SK-N-SH (cell line): ENCODE data around the gene MYO1D. TPM values are rescaled to one million over a fixed set of nuclear protein-coding genes. Genes with fewer than 3 reads are reported as not detected.
"Not testable (repeated sequence)": the region's sequence is repeated elsewhere in the genome, so short reads cannot be mapped to it uniquely, and the experiment has no call there.

Experiments
- CTCF ChIA-PET: fragments of 300-600, 350-600 bp; formaldehyde crosslinking; extraction: SDS; loops from one replicate; lab custom pipeline; 2021; lab: Yijun Ruan, JAX
- POLR2A ChIA-PET: fragments of 350-600 bp; sonication (Branson Sonifier 250); formaldehyde crosslinking; extraction: SDS; loops from one replicate; lab custom pipeline; 2020; ENCODE audit warnings: antibody characterized with exemption, inconsistent platforms; lab: Yijun Ruan, JAX
- DNase-seq: peaks from one replicate; pipeline ENCODE4 v3.0.0; 2012
- H2AFZ ChIP-seq: fragments of 200-600 bp; sonication (generic); 2 replicates; pipeline ENCODE4 v1.8.1; 2016; ENCODE audit warnings: antibody characterized with exemption, mild to moderate bottlenecking, low read depth
- H3F3A ChIP-seq: fragments of 200-600 bp; sonication (generic); replicated peaks from 2 replicates; pipeline ENCODE3; 2016; ENCODE audit warnings: antibody characterized with exemption, mild to moderate bottlenecking; ENCODE audit not compliant: insufficient read depth
- H3K27ac ChIP-seq, 2 experiments: fragments of 200-500 bp in 1 of 2; fragments of 200-600 bp in 1 of 2; sonication (Bioruptor generic) in 1 of 2; sonication (generic), shearing (Covaris generic) in 1 of 2; 2 replicates each; pipeline versions ENCODE4 v1.5.1 to v1.6.1; 2014 to 2016; ENCODE audit warnings: low read depth in 2 of 2, inconsistent platforms in 1 of 2, low read length in 1 of 2, mild to moderate bottlenecking in 1 of 2, mixed read lengths in 1 of 2
- H3K27me3 ChIP-seq: fragments of 200-600 bp; sonication (generic), shearing (Covaris generic); 2 replicates; pipeline ENCODE4 v1.6.1; 2016; ENCODE audit warnings: mixed run types; ENCODE audit not compliant: insufficient read depth
- H3K36me3 ChIP-seq, 2 experiments: fragments of 200-500 bp in 1 of 2; fragments of 200-600 bp in 1 of 2; sonication (Bioruptor generic) in 1 of 2; sonication (generic) in 1 of 2; replicated peaks in 1 of 2; 2 replicates each; pipeline versions ENCODE3 to v1.5.1; 2014 to 2016; ENCODE audit warnings: low read length in 1 of 2, mild to moderate bottlenecking in 1 of 2; ENCODE audit not compliant: insufficient read depth in 2 of 2, control insufficient read depth in 1 of 2
- H3K4me1 ChIP-seq, 2 experiments: fragments of 200-500 bp in 1 of 2; fragments of 200-600 bp in 1 of 2; sonication (Bioruptor generic) in 1 of 2; sonication (generic), shearing (Covaris generic) in 1 of 2; 2 replicates each; pipeline versions ENCODE4 v1.5.1 to v1.6.1; 2014 to 2016; ENCODE audit warnings: low read depth in 1 of 2, low read length in 1 of 2, mixed run types in 1 of 2; ENCODE audit not compliant: insufficient read depth in 2 of 2, control insufficient read depth in 1 of 2
- H3K4me2 ChIP-seq: fragments of 200-600 bp; sonication (generic), shearing (Covaris generic); 2 replicates; pipeline ENCODE4 v1.6.1; 2017; ENCODE audit warnings: mixed run types
- H3K4me3 ChIP-seq, 2 experiments: fragments of 200-500 bp in 1 of 2; fragments of 200-600 bp in 1 of 2; sonication (Bioruptor generic) in 1 of 2; sonication (generic), shearing (Covaris generic) in 1 of 2; 2 replicates each; pipeline versions ENCODE4 v1.5.1 to v1.8.1; 2014 to 2016; ENCODE audit warnings: low read depth in 2 of 2, inconsistent platforms in 1 of 2, low read length in 1 of 2, mild to moderate bottlenecking in 1 of 2, mixed read lengths in 1 of 2, moderate library complexity in 1 of 2
- H3K79me2 ChIP-seq: fragments of 200-600 bp; sonication (generic); 2 replicates; pipeline ENCODE4 v1.8.1; 2017; ENCODE audit warnings: mild to moderate bottlenecking; ENCODE audit not compliant: insufficient read depth
- H3K9ac ChIP-seq: fragments of 200-600 bp; sonication (generic); 2 replicates; pipeline ENCODE4 v1.6.1; 2017; ENCODE audit warnings: mixed run types
- H3K9me2 ChIP-seq: fragments of 200-600 bp; sonication (generic); 2 replicates; pipeline ENCODE4 v1.6.1; 2017; ENCODE audit warnings: mixed run types
- H3K9me3 ChIP-seq: fragments of 200-600 bp; sonication (generic); 2 replicates; pipeline ENCODE4 v1.6.1; 2017; ENCODE audit warnings: mixed run types, mild to moderate bottlenecking, moderate library complexity
- H4K20me1 ChIP-seq: fragments of 200-600 bp; sonication (generic); 2 replicates; pipeline ENCODE4 v1.6.1; 2017; ENCODE audit warnings: mild to moderate bottlenecking, mixed run types; ENCODE audit not compliant: insufficient read depth
- CHD2 ChIP-seq: fragments of 150-350 bp; IDR thresholded peaks from 2 replicates; pipeline ENCODE4 v1.6.1; 2018; ENCODE audit warnings: low read length; ENCODE audit not compliant: partially characterized antibody
- CTCF ChIP-seq: fragments of 200-600 bp; sonication (generic); IDR thresholded peaks from 2 replicates; pipeline ENCODE4 v1.6.1; 2017; ENCODE audit warnings: antibody characterized with exemption, mild to moderate bottlenecking, moderate library complexity
- FOSL2 ChIP-seq: IDR thresholded peaks from 2 replicates; pipeline ENCODE4 v1.4.0; 2012; ENCODE audit warnings: low read depth, mild to moderate bottlenecking, moderate library complexity, borderline replicate concordance
- FOXJ3 ChIP-seq: sonication (generic); formaldehyde crosslinking; IDR thresholded peaks from 2 replicates; pipeline ENCODE4 v1.5.1; 2020; ENCODE audit warnings: mild to moderate bottlenecking, missing genetic modification reagents
- GABPA ChIP-seq: IDR thresholded peaks from 2 replicates; pipeline ENCODE4 v1.4.0; 2012; ENCODE audit warnings: low read depth, mild to moderate bottlenecking
- GATA2 ChIP-seq: sonication (generic); formaldehyde crosslinking; IDR thresholded peaks from 2 replicates; pipeline ENCODE4 v1.5.0; 2020; ENCODE audit warnings: mild to moderate bottlenecking, missing genetic modification reagents
- MAX ChIP-seq: IDR thresholded peaks from 2 replicates; pipeline ENCODE4 v1.4.0; 2012; ENCODE audit warnings: low read depth
- MXI1 ChIP-seq: IDR thresholded peaks from 2 replicates; pipeline ENCODE4 v1.6.1; 2012; ENCODE audit warnings: mild to moderate bottlenecking, low read depth, low read length, improper control_type of control experiment
- PBX3 ChIP-seq: IDR thresholded peaks from 2 replicates; pipeline ENCODE4; 2012
- RAD21 ChIP-seq: IDR thresholded peaks from 2 replicates; pipeline ENCODE4 v1.6.1; 2012; ENCODE audit warnings: mild to moderate bottlenecking, low read length
- RCOR1 ChIP-seq: fragments of 150-350 bp; IDR thresholded peaks from 2 replicates; pipeline ENCODE4 v1.6.1; 2017; ENCODE audit warnings: antibody characterized with exemption, low read length
- RFX5 ChIP-seq: IDR thresholded peaks from 2 replicates; pipeline ENCODE4 v1.6.1; 2012; ENCODE audit warnings: mild to moderate bottlenecking, improper control_type of control experiment, low read length
- RXRA ChIP-seq: IDR thresholded peaks from 2 replicates; pipeline ENCODE4 v1.4.0; 2012; ENCODE audit warnings: low read depth, mild to moderate bottlenecking, borderline replicate concordance
- TCF12 ChIP-seq: IDR thresholded peaks from 2 replicates; pipeline ENCODE4 v1.4.0; 2012
- TEAD4 ChIP-seq: IDR thresholded peaks from 2 replicates; pipeline ENCODE4 v1.4.0; 2012; ENCODE audit warnings: mild to moderate bottlenecking, borderline replicate concordance; ENCODE audit not compliant: insufficient read depth
- USF1 ChIP-seq: IDR thresholded peaks from 2 replicates; pipeline ENCODE4 v1.4.0; 2012; ENCODE audit warnings: low read depth, borderline replicate concordance
- USF2 ChIP-seq: fragments of 150-350 bp; IDR thresholded peaks from 2 replicates; pipeline ENCODE4 v1.6.1; 2017; ENCODE audit warnings: antibody characterized with exemption, low read length, low read depth, borderline replicate concordance
- ZBTB33 ChIP-seq: IDR thresholded peaks from 2 replicates; pipeline ENCODE4 v1.4.0; 2012; ENCODE audit warnings: low read depth, borderline replicate concordance
- WGBS: methylation state at CpG from one replicate; pipeline ENCODE4 v1.1.6; 2017; ENCODE audit warnings: low lambda C conversion rate; 5-methylcytosine and 5-hydroxymethylcytosine counted together
- polyA plus RNA-seq, 3 experiments: library from polyadenylated mRNA; depleted of rRNA; stranded (reverse); fragments of >200 nt; gene quantifications; 2 replicates each; pipeline ENCODE4 v1.2.3, GENCODE V29; 2012

MYO1D gene
- polyA plus RNA-seq, 1 of the 3 experiments (the other 2 are of a cell fraction) = 20.4 TPM

- DNase-seq, POLR2A ChIA-PET, H3K4me2 ChIP-seq, H3K27ac ChIP-seq, H3F3A ChIP-seq, H3K4me3 ChIP-seq, H2AFZ ChIP-seq, H3K9me2 ChIP-seq, H3K9me3 ChIP-seq, H3K27me3 ChIP-seq, H3K9ac ChIP-seq: not testable (repeated sequence)
- WGBS = 98% methylated on average over 6 of the region's 6 CpGs
- CTCF ChIA-PET = interaction anchor here (4.4 kb wide), 1 partner anchor 12 kb away, joined by 30 read pairs; no protein-coding TSS in a partner anchor
- Histone ChIP-seq H3K79me2 (peaks cover 100% of the 10 kb centered on the region), H4K20me1 (peaks cover 60% of the 10 kb centered on the region), H3K4me1 (peaks cover 12 to 14% of the 10 kb centered on the region in 2 experiments; a peak in 3 of 4 replicates), H3K36me3 (peaks cover 70 to 83% of the 10 kb centered on the region in 2 experiments)
These were observed 426.5 kb downstream of the MYO1D start for GRCh38 chr17:32450379-32450778.

GRCh38 chr17:32449963-32450362 lies 427.0 kb downstream of the MYO1D start:
- POLR2A ChIA-PET = no interaction called here
- Histone ChIP-seq H4K20me1 (peaks cover 61% of the 10 kb centered on the region), H3F3A (peaks cover 7% of the 10 kb centered on the region)

More at GRCh38 chr17:32449963-32450362, 427.0 kb downstream of the MYO1D start:
- no peak overlapping the region for H2AFZ ChIP-seq
- H3K9ac ChIP-seq = no peak overlapping the region
- no peak for TF ChIP-seq GABPA
- TF ChIP-seq PBX3 = no peak
- TF ChIP-seq MXI1 = no peak
- no peak for TF ChIP-seq USF1
- no peak for TF ChIP-seq RXRA
- TF ChIP-seq RAD21 = no peak
- no peak for TF ChIP-seq GATA2
- no peak for TF ChIP-seq CTCF
- no peak for TF ChIP-seq TEAD4
- TF ChIP-seq CHD2 = no peak
- TF ChIP-seq RCOR1 = no peak
- TF ChIP-seq ZBTB33 = no peak
- no peak for TF ChIP-seq TCF12
- TF ChIP-seq MAX = no peak
- TF ChIP-seq USF2 = no peak
- no peak for TF ChIP-seq FOSL2
- no peak for TF ChIP-seq FOXJ3 (CRISPR knock-in tag)
- TF ChIP-seq RFX5 = no peak
- no peaks in the 10 kb centered on the region for H3K9me3 ChIP-seq
- H3K4me2 ChIP-seq = no peak overlapping the region
- CTCF ChIA-PET = interaction anchor here (2.3 to 4.4 kb wide), 2 partner anchors 12 to 13 kb away, joined by 21 to 30 read pairs; no protein-coding TSS in a partner anchor
- no peaks in the 10 kb centered on the region for H3K9me2 ChIP-seq
- H3K4me1 ChIP-seq = peaks cover 14% of the 10 kb centered on the region in 2 experiments; a peak in 3 of 4 replicates
- WGBS = 94% methylated on average over 5 of the region's 5 CpGs
- H3K27ac ChIP-seq = no peak overlapping the region
- no peak for DNase-seq
- peaks cover 100% of the 10 kb centered on the region for H3K79me2 ChIP-seq
- no peak overlapping the region for H3K4me3 ChIP-seq
- peaks cover 66 to 78% of the 10 kb centered on the region in 2 experiments for H3K36me3 ChIP-seq
- H3K27me3 ChIP-seq = no peaks in the 10 kb centered on the region
